CD4-positive, alpha-beta T cell (primary cell): ENCODE results near the gene EML4. TPM values are rescaled to one million over a fixed set of nuclear protein-coding genes. Genes with fewer than 3 reads are reported as not detected.

Experiments used
- ATAC-seq: fragments of 200-7000 bp; cut with Tn5 transposase; one replicate; pipeline ENCODE4 v1.10.0; 2022; ENCODE audit warnings: mild to moderate bottlenecking; ENCODE audit not compliant: poor library complexity
- CTCF ChIA-PET: fragments of 350-600 bp; sonication (Branson Sonifier 250); formaldehyde crosslinking; loops from one replicate; lab custom pipeline; 2021; ENCODE audit warnings: antibody characterized with exemption, inconsistent platforms; lab: Charles Lee
- POLR2A ChIA-PET: fragments of 350-600 bp; sonication (Branson Sonifier 250); formaldehyde crosslinking; loops from one replicate; lab custom pipeline; 2021; ENCODE audit warnings: antibody characterized with exemption, inconsistent platforms; lab: Charles Lee
- DNase-seq, 14 experiments: peaks; one replicate each; pipeline ENCODE4 v3.0.0-alpha.2; 2013 to 2020; ENCODE audit warnings: mixed read lengths in 2 of 14
- H3K27ac ChIP-seq, 2 donors: one replicate each; pipeline versions ENCODE4 v1.5.1 to v1.7.0; 2013; ENCODE audit warnings: low read length in 2 of 2, low read depth in 1 of 2, mild to moderate bottlenecking in 1 of 2
- H3K27me3 ChIP-seq, 2 experiments: 1 replicate in 1 of 2; 2 replicates in 1 of 2; pipeline versions ENCODE4 v1.6.1 to v1.7.0; 2013; ENCODE audit warnings: low read length in 2 of 2, control low read depth in 1 of 2, mild to moderate bottlenecking in 1 of 2, moderate library complexity in 1 of 2; ENCODE audit not compliant: insufficient read depth in 2 of 2, control insufficient read depth in 1 of 2
- H3K36me3 ChIP-seq: one replicate; pipeline ENCODE4 v1.6.1; 2013; ENCODE audit warnings: low read length, control low read depth; ENCODE audit not compliant: insufficient read depth
- H3K4me1 ChIP-seq: one replicate; pipeline ENCODE4 v1.6.1; 2013; ENCODE audit warnings: low read length, control low read depth; ENCODE audit not compliant: insufficient read depth
- H3K4me3 ChIP-seq: one replicate; pipeline ENCODE4 v1.5.1; 2013; ENCODE audit warnings: mild to moderate bottlenecking, low read length, moderate library complexity
- H3K9me3 ChIP-seq, 2 experiments: 1 replicate in 1 of 2; 2 replicates in 1 of 2; pipeline versions ENCODE4 v1.6.1 to v1.7.0; 2013; ENCODE audit warnings: low read length in 2 of 2, mild to moderate bottlenecking in 2 of 2, control low read depth in 1 of 2, moderate library complexity in 1 of 2; ENCODE audit not compliant: control insufficient read depth in 1 of 2, insufficient read depth in 1 of 2
- H3K27ac Mint-ChIP-seq: one replicate; pipeline ENCODE4 v1.8.0; 2020; ENCODE audit warnings: mixed read lengths
- H3K27me3 Mint-ChIP-seq: one replicate; pipeline ENCODE4 v1.8.0; 2021; ENCODE audit warnings: mixed read lengths
- H3K36me3 Mint-ChIP-seq: one replicate; pipeline ENCODE4 v1.8.0; 2021; ENCODE audit warnings: low read depth, mixed read lengths
- H3K4me1 Mint-ChIP-seq: one replicate; pipeline ENCODE4 v1.8.0; 2021; ENCODE audit warnings: low read depth, mixed read lengths
- H3K4me3 Mint-ChIP-seq: one replicate; pipeline ENCODE4 v1.8.0; 2020; ENCODE audit warnings: mild to moderate bottlenecking, mixed read lengths
- H3K9me3 Mint-ChIP-seq: one replicate; pipeline ENCODE4 v1.8.0; 2020; ENCODE audit warnings: mixed read lengths
- CTCF ChIP-seq: fragments of 200-600 bp; IDR thresholded peaks from one replicate; pipeline ENCODE4 v1.8.0; 2022; ENCODE audit warnings: antibody characterized with exemption, mild to moderate bottlenecking
- intact Hi-C, 2 experiments: fragments of 100-400 bp; cut with DNase I in 1 of 2; cut with micrococcal nuclease in 1 of 2; formaldehyde crosslinking; loops; one replicate each; pipeline versions ENCODE4 v1.15.1 to v1.9.0; 2023 to 2025; cut with DNase I, micrococcal nuclease
- total RNA-seq, 174 experiments: library from RNA in 2 of 174; stranded (reverse) in 2 of 174; gene quantifications; one replicate each; pipeline ENCODE4 v1.2.3 and lab custom pipeline; 2021 to 2026

Gene EML4
- total RNA-seq, 2 experiments from 2014 or later: 219 to 228 TPM

GRCh38 chr2:42241517-42241916 lies 72.4 kb downstream of the EML4 start:
- no peaks in the 10 kb centered on the region for H3K9me3 ChIP-seq
- DNase-seq: no peak
- TF ChIP-seq CTCF: no peak
- H3K4me1 Mint-ChIP-seq: peaks cover 93% of the 10 kb centered on the region
- peak overlapping the region; percentile 57 for H3K27ac Mint-ChIP-seq
- peaks cover 18% of the 10 kb centered on the region for H3K36me3 ChIP-seq
- POLR2A ChIA-PET: interaction anchor here (0.6 to 1.4 kb wide), 3 partner anchors 12 to 136 kb away, joined by 3 to 4 read pairs (median 3); no protein-coding TSS in a partner anchor
- CTCF ChIA-PET: interaction anchor here (0.6 to 0.9 kb wide), 4 partner anchors 11 to 145 kb away, joined by 3 to 5 read pairs (median 3); no protein-coding TSS in a partner anchor
- H3K27ac ChIP-seq: no peak overlapping the region
- no peak overlapping the region for H3K4me3 Mint-ChIP-seq
- H3K4me3 ChIP-seq: no peak overlapping the region
- peaks cover 22% of the 10 kb centered on the region for H3K4me1 ChIP-seq
- H3K36me3 Mint-ChIP-seq: peaks cover 31% of the 10 kb centered on the region
- H3K27me3 Mint-ChIP-seq: no peaks in the 10 kb centered on the region
- H3K27me3 ChIP-seq: no peaks in the 10 kb centered on the region
- no peak for ATAC-seq
- intact Hi-C loops: no loop called here
- H3K9me3 Mint-ChIP-seq: no peaks in the 10 kb centered on the region

GRCh38 chr2:42243297-42243696 lies 74.1 kb downstream of the EML4 start:
- Mint-ChIP-seq H3K4me1 (peaks cover 87% of the 10 kb centered on the region), H3K4me3 (no peak overlapping the region), H3K27ac (no peak overlapping the region), H3K36me3 (peaks cover 38% of the 10 kb centered on the region), H3K27me3 (no peaks in the 10 kb centered on the region), H3K9me3 (no peaks in the 10 kb centered on the region)
- Histone ChIP-seq H3K27me3 (no peaks in the 10 kb centered on the region), H3K36me3 (peaks cover 36% of the 10 kb centered on the region), H3K27ac (no peak overlapping the region), H3K9me3 (no peaks in the 10 kb centered on the region), H3K4me3 (no peak overlapping the region), H3K4me1 (peaks cover 17% of the 10 kb centered on the region)
- ChIA-PET POLR2A (interaction anchor here (0.7 kb wide), 1 partner anchor 19 kb away, joined by 3 read pairs; no protein-coding TSS in a partner anchor), CTCF (no interaction called here)
- intact Hi-C loops: no loop called here
- DNase-seq (no peak), ATAC-seq (no peak)
- no peak for TF ChIP-seq CTCF

GRCh38 chr2:42244520-42244919 lies 75.4 kb downstream of the EML4 start:
- Mint-ChIP-seq H3K9me3 (no peaks in the 10 kb centered on the region), H3K27me3 (no peaks in the 10 kb centered on the region), H3K36me3 (peaks cover 48% of the 10 kb centered on the region), H3K27ac (peak overlapping the region; percentile 8), H3K4me3 (no peak overlapping the region), H3K4me1 (peaks cover 89% of the 10 kb centered on the region)
- DNase-seq (no peak), ATAC-seq (no peak)
- CTCF ChIA-PET: no interaction called here
- TF ChIP-seq CTCF: no peak
- Histone ChIP-seq H3K4me1 (peaks cover 10% of the 10 kb centered on the region), H3K9me3 (no peaks in the 10 kb centered on the region), H3K4me3 (no peak overlapping the region), H3K36me3 (peaks cover 41% of the 10 kb centered on the region), H3K27ac (no peak overlapping the region), H3K27me3 (no peaks in the 10 kb centered on the region)
- intact Hi-C loops: no loop called here
- POLR2A ChIA-PET: no interaction called here
